ENCODE data around the gene SIN3B.

Gene SIN3B

GRCh38 chr19:16917401-16917800 is 88.2 kb downstream of the SIN3B start:
- DNase-seq: no peak

GRCh38 chr19:16919496-16919895 is 90.3 kb downstream of the SIN3B start:
- no peak for DNase-seq

- DNase-seq: no peak
These were observed 91.8 kb downstream of the SIN3B start for GRCh38 chr19:16920816-16921529.

GRCh38 chr19:16921766-16922591 is 92.8 kb downstream of the SIN3B start:
- no peak for DNase-seq

GRCh38 chr19:16922592-16922934 is 93.4 kb downstream of the SIN3B start:
- no peak for DNase-seq

- no peak for DNase-seq
These were observed 93.8 kb downstream of the SIN3B start for GRCh38 chr19:16922949-16923348.

GRCh38 chr19:16927883-16928282 is 98.7 kb downstream of the SIN3B start:
- no peak for DNase-seq

GRCh38 chr19:16928351-16928750 is 99.2 kb downstream of the SIN3B start:
- no peak for DNase-seq

- DNase-seq: no peak
These were observed 99.7 kb downstream of the SIN3B start for GRCh38 chr19:16928916-16929315.

Measured in GDM1 (cell line).